HG03342 (cell line): ENCODE data around the gene ALPP.
"Not testable (repeated sequence)": the region's sequence is repeated elsewhere in the genome, so short reads cannot be mapped to it uniquely, and the experiment has no call there.

Experiments
- ATAC-seq: cut with Tn5 transposase; IDR thresholded peaks from one replicate; pipeline ENCODE4 v1.9.1; 2021; ENCODE audit warnings: mild to moderate bottlenecking, moderate library complexity; ENCODE audit not compliant: unreplicated experiment

ALPP gene

DNA sequence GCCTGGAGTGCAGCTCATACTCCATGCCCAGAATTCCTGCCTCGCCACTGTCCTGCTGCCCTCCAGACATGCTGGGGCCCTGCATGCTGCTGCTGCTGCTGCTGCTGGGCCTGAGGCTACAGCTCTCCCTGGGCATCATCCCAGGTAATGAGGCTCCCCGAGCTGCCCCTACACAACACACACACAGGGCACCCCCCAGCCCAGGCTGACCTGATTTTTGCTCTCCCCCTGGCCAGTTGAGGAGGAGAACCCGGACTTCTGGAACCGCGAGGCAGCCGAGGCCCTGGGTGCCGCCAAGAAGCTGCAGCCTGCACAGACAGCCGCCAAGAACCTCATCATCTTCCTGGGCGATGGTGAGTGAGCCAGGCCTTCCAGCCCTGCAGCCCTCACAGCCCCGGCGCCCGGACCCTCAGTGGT is at the start of gene ALPP:
Gene ALPP, plus strand, starts transcription at position 17 of the 417 bp plus-strand sequence. Its CDS starts 52 bp downstream, at position 69.
- ATAC-seq, result not testable (repeated sequence)

DNA sequence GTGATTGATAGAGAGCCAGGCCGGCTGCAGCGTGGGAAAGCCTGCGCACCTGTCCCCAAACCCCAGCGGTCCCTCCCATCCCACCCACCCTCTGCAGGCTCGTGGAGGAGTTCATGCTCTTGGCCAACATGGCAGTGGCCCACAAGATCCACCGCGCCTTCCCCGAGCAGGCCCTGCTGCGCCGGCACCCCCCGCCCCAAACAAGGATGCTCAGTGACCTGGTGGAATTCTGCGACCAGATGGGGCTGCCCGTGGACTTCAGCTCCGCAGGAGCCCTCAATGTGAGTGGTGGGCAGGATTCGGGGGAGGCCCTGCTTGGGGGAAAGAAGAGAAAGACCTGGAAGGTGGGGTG is 48.9 kb upstream of the ALPP start:
- no peak for ATAC-seq

DNA sequence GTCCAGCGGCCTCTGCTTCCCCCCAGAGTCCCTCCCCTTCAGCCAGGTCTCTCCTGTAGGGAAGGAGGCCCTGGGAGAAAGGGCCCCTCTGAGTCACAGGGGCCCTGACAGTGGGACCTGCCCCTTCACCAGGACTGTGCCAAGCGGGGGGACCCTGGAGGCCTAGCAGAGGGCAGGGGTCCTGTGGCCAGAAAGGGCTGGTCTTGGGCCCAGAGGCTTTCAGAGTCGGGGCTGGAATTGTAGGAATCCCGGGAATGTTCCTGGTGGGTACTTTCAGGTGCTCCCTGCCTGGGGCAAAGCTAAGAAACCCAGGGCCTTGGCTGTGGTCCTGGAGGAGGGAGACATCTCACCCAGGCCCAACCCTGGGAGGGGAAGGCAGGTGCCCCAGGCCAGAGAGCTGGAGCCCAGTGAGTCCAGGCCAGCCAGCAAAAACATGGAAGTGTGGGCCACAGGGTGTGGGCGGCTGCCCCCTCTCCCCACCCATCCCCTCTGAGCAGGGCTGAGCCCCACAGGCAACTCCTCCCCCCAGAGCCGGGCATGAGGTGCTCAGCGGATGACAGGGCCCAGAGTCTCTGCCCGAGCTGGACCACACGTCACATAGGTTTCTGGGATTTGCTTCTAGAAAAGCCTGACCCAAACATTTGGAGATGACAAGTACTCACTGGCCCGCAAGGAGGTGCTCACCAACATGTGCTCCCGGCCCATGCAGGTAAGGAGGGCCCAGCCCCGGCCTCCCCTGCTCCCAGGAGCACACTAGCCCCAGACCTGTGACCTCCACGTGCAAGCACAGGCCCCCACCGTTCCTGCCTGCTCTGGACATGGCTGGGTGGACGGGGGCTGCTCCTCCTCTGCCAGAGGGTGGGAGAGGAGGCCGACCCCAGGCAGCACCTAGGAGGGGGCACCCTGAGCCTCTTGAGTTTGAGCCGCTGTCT is 48.2 kb upstream of the ALPP start:
- ATAC-seq, result no peak

DNA sequence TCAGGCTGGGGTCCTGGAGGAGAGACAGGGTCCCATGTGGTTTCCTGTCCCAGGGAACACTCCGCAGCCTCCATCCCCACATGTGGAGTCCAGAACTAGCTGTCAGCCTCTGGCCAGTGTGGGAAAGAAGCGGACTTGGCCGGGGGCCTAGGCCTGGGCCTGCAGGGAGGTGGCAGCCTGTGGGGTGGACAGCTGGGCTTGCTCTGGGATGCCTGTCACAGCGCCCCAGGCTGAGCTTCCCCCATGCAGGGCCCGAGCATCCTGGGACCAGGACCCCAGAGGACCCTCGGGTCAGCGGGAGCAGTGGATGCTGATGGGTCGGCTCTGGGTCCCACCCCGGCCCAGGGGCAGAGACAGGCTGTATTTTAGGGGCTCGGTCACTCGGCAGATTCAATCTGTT is 47.5 kb upstream of the ALPP start:
- ATAC-seq, result not testable (repeated sequence)

DNA sequence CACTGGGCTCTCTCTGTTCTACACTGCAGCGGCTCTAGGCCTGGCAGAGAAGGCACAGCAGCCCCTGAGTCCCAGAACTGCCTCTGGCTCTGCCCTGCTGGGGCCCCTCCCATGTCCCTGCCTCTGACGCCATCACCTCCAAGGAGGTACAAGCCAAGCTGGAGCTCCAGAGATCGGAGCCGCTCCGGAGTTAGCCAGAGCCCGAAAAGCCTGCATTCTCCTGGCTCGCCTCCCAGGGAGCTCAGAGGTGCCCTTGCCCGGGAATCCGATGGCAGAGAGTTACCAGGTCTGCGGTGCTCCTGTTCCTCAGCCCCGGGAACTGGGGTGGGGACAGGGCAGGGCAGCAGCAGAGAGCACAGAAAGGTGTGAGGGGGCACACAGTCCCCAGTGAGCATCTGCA is 46.9 kb upstream of the ALPP start:
- ATAC-seq, result not testable (repeated sequence)

DNA sequence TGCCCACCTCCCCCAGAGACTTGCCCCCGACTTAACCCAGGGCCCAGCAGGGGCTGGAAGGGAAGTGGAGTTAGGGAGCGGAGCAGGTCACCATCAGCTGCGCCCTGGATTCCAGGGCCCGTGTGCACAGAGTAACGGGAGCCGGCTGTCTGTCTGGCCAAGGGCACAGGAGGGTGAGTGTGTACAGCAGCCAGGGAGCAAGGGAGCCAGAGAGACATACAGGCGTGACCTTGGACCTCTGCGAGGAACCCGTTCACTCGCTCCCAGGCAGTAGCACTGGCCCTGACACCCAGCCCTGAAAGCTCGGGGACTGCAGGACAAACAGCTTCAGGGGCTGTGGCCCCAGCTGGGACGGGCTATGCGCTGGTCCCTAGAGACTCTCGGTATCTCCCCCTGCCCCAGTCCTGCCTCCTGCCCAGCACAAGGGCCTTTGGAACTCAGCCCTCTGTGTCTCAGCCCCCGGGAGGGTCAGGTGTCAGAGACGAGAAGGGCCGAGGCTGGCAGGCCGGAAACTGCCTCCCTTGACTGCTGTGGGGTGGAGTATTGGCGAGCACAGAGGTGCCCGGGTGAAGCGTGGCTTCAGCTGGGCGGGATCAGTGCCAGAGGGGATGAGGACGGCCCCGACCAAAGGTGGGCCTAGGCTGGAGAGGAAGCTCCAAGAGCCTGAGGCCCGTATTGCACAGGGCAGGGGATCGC is 46.2 kb upstream of the ALPP start:
- ATAC-seq, result not testable (repeated sequence)

DNA sequence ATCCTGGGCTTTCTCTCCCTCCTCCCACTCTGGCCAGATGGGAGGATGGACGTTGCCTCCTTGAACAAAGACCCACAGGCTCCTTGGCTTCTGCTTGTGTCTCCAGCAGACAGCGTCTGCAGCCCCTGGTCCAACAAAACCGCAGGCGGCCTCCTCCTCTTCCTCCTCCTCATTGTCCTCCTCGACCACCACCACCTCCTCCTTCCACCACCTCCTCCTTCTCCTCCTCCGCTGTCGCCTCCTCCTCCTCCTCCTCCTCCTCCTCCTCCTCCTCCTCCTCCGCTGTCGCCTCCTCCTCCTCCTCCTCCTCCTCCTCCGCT is 45.7 kb upstream of the ALPP start:
- no peak for ATAC-seq

DNA sequence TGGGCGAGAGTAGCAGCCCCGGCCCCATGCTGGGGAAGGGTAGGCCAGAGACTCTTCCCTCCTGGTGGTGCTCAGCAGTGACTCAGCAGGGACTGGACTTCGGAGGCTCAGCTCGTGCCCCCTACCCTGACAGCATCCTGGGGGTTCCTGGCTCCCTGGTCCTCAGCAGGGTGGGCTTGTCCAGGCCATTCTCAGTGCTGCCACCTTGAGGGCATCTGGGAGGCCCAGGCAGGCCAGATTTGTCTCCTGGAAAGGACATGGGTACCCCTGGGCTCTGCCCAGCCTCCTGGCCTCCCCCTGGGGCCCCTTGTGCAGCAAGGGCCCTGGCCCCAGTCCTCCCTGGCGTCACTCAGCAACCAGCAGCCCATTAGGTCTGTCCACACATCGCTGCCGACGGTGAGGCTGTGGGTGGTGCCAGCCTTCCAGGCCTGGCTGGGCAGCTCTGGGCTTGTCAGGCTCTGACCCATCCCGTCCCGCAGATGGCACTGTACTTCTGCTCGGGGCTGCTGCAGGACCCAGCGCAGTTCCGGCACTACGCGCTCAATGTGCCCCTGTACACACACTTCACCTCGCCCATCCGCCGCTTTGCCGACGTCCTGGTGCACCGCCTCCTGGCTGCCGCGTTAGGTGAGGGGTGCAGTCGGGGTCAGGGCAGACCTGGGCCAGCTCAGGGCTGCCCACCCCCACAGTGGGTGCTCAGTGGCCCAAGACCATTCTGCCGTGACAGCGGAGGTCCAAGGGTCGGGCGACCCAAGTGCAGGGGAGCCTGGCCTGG is 45.0 kb upstream of the ALPP start:
- no peak for ATAC-seq

DNA sequence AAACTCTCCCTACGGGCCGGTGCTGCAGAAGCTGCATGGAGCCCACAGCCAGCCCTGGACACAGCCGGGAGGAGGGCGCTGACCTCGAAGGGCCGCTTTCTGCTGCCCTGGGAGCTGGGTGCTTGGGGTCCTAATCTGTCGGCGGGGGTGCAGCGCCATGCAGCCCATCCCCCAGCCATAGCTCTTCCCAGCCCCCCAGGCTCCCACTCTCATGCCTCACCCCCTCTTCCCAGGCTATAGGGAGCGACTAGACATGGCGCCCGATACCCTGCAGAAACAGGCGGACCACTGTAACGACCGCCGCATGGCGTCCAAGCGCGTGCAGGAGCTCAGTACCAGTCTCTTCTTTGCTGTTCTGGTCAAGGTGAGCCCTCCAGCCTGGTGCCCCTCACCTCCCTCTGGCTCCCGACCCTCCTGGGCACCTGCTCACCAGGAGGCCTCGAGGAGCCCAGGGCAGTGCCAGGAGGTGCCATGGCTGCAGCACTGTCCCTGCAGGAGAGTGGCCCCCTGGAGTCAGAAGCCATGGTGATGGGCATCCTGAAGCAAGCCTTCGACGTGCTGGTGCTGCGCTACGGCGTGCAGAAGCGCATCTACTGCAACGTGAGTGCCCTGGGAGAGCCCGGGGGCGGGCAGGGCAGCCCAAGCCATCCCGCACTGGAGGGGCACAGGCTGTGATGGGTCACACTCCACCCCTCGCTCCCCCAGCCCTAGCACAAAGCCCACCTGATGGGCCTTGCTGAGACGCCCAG is 44.2 kb upstream of the ALPP start:
- not testable (repeated sequence) for ATAC-seq

DNA sequence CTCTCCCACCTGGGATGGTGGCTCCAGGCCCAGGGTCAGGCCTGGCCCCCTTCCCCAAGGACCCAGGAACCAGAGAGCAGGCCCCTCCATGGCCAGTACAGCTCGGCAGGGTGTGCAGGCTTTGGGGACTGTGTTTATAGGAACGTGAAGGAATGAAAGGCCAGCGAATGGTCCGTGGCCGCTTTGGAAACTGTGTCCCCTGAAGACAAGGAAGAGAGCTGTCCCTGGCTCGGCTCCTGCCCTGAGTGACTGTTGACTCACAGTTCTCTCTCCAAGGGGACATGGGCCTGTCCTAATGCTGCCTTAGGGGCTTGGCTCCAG is 43.7 kb upstream of the ALPP start:
- not testable (repeated sequence) for ATAC-seq

DNA sequence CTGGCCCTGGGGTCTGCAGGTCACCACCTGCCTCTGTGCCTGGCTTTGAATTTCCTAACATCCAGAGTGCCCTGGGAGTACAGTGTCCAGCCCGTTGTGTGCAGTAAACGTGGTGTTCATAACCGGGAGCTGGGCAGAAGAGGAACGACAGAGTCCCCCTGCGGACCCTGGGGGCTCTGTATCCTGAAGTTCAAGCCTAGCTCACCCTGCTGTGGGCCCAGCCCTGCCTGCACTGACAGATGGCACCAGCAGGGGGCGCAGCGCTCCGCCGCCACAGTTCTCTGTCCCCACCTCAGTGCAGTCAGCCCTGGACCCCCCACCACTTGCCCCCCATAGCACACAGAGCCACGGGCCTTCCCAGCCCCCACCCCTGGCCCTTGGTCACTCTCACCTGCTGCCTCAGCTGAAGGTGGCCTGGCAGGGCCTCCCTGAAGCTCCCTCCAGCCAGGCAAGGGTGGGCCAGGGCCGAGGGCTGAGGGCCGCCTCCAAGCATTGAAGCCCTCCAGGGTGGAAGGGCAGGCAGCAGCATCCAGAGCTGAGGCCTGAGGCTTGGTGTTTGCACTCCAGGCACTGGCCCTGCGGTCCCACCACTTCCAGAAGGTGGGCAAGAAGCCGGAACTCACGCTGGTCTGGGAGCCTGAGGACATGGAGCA is 43.2 kb upstream of the ALPP start:
- ATAC-seq, result not testable (repeated sequence)

DNA sequence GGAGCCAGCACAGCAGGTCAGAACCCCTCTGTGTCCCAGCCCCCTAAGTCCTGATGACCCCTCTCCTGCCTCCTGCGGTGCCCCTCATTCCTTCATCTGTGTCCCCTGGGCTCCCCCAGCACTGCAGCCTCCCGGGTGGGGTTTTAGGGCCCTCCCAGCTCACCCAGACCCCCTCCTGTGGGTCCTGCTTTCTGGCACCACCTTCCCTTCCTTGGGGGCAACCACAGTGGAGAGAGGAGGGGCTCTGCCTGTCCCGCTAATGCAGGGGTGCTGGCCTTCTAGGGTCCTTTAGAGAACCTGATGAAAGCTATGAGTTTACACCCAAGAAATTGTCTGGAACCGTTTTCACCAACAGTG is 42.7 kb upstream of the ALPP start:
- ATAC-seq, result no peak

DNA sequence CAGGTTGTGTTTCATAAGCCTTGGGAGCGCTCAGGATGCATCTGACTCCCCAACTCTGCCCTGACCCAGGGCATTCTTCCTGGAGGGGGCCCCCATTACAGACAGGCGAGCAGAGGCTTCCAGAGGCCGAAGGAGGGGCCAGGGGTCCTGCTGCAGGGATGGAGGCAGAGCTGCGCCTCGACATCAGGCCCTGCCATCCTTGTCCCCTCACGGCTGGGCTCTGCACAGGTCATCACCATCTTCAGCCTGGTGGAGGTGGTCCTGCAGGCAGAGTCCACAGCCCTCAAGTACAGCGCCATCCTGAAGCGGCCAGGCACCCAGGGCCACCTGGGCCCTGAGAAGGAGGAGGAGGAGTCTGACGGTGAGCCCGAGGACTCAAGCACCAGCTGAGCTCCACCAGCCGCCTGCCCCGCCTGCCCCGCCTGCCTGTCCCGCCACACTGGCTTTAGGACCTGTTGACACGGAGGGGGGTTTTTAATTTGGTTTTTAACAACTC is 42.3 kb upstream of the ALPP start:
- ATAC-seq, result no peak

DNA sequence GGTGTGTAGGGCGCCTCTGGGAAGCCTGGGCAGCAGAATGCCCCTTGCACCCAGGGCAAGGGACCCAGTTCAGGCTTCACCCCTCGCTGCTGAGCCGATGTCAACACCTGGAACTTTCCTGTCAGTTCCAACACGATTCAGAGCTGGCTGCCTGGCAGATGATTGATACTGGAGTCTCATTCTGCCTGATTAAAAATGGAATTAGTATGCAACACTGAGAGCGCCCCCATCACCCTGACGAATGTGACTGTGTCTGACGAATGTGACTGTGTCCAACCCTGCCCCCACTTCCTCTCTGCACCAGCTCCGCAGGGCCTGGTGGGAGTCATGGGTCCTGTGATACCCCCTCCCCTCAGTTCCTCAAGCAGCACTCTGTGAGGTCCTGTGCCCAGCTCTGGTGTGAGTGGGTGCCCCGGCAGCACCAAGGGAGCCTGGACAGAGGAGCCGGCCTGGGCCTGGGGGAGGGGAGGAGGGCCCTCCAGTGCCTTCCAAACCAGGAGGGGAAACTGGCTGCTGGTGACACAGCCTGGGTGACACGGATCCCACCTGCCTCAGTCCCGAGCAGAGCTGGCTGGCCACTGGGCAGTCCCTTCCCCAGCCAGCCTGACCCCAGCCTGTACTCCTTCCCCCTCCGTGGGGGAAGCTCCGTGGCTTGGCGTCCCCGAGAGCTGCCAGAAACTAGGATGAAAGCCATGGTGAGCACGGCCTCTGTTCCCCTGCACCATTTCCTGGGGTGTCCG is 41.4 kb upstream of the ALPP start:
- ATAC-seq, result no peak

DNA sequence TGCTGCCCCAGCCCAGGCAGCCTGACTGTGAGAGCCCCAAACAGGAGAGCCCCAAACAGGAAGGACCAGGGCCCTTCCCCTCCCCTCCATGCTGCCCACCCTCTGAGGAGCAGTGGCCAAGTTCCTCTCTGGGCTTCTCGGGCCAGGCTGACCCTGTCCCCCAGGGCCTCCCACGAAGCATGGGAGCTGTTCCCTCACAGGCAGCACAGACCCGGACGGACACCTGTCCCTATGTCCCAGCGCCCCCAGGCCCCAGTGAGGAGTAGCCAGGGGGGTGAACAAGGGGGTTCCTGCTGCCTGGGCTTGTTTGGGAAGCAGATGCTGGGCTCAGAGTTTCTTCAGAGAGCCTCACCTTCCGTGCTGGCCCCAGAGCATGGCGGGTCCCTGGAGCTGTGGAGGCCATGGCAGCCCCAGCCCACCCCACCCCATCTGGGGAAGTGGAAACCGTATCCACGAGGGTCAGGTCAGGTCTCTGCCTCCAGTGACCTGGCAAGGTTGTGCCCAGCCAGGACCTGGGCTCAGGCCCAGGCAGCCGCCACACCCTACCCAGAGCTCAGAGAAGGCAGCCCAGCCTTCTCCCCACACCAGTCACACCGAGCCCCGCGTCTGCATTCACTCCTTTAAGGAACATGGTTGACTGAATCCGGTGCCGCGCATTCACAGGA is 40.3 kb upstream of the ALPP start:
- ATAC-seq, result not testable (repeated sequence)

DNA sequence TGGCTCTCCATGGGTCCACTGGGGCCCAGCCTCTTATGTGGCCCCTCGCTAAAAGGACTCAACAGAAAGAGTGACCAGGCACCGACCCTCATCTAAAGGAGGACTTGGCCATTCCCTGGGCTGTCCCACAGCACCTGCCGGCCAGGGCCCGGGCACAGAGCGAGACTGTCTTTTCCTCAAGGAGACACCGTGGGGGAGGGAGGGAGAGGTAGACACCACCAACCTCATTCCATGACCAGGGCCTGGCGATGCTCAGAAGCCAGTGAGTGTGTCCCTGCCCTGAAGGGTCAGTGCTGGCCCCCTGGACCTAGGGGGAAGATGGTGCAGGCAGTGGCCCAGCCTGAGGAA is 39.8 kb upstream of the ALPP start:
- no peak for ATAC-seq

DNA sequence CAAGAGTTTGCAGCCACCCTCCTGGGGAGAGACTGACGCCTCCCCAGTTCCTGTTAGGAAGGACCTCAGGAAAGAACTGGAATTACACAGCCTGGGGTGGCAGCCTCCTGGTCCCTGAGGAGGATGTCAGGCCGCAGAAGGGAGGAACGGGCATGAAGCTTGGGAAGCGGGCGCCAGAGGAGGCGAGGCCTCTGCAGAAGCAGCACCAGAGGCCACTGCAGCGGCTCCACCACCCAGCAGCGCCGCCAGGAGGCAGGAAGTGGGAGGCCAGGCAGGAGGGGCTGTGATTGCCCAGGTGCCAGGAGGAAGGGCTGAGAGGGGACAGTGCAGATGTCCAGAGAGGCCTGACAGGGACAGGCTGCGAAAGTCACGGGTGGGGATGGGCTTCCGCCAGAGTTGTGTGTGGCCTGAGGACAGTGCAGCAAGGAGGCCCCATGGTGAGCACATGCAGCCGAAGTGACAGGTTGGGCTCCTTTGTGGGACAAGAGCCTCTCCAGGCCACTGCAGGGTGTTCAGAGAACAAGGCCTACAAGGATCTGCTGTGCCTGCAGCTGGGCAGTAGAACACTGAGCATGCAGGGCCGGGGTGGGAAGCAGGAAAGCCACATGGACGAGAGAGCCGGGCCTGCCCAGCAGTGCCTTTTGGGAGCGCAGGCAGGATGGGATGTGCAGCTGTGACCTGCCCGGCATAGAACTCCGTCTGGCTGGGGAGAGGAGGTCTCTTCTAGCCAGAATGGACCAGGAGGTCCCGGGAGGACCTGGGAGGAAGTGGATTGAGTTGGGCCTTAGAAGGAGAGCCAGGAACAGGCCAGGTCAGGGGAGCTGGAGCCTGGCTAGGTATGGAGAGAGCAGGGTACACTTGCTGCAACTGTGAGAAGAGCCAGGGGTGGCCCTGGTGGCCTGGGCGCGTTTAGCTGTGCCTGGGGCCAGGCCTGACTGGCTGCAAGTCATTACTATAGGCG is 39.1 kb upstream of the ALPP start:
- no peak for ATAC-seq
